RWPE2 (cell line): ENCODE results near the gene MAP7.
A peak's percentile ranks its signal among the peaks of the same experiment; 100 is the strongest.
"Not testable (repeated sequence)": the region's sequence is repeated elsewhere in the genome, so short reads cannot be mapped to it uniquely, and the experiment has no call there.

Source experiments
- ATAC-seq: fragments of 200-7000 bp; cut with Tn5 transposase; 3 replicates; pipeline ENCODE4 v1.9.1; 2021; ENCODE audit warnings: low read depth
- DNase-seq: peaks from one replicate; pipeline ENCODE4 v3.0.0-alpha.2; 2020; ENCODE audit warnings: low spot score
- H3K27ac ChIP-seq: fragments of 450-650 bp; 2 replicates; pipeline ENCODE4 v1.5.1; 2017; ENCODE audit warnings: mild to moderate bottlenecking; ENCODE audit not compliant: poor library complexity, severe bottlenecking
- H3K27me3 ChIP-seq: fragments of 250-450 bp; sonication (Bioruptor Pico); 2 replicates; pipeline ENCODE4 v1.5.1; 2021; ENCODE audit warnings: mild to moderate bottlenecking, moderate library complexity; ENCODE audit not compliant: insufficient read depth, poor library complexity, severe bottlenecking
- H3K36me3 ChIP-seq: fragments of 250-450 bp; sonication (Bioruptor Pico); 2 replicates; pipeline ENCODE4 v1.5.1; 2020; ENCODE audit warnings: low read depth, mild to moderate bottlenecking, moderate library complexity
- H3K4me1 ChIP-seq: fragments of 250-450 bp; sonication (Bioruptor Pico); 2 replicates; pipeline ENCODE4 v1.5.1; 2021; ENCODE audit warnings: mild to moderate bottlenecking, moderate library complexity; ENCODE audit not compliant: insufficient read depth, poor library complexity, severe bottlenecking
- H3K4me3 ChIP-seq: fragments of 250-450 bp; sonication (Bioruptor Pico); 2 replicates; pipeline ENCODE4 v1.5.1; 2021; ENCODE audit warnings: mild to moderate bottlenecking, moderate library complexity; ENCODE audit not compliant: severe bottlenecking
- H3K9me3 ChIP-seq: fragments of 250-450 bp; sonication (Bioruptor Pico); 2 replicates; pipeline ENCODE4 v1.5.1; 2021; ENCODE audit warnings: mild to moderate bottlenecking, moderate library complexity; ENCODE audit not compliant: severe bottlenecking
- CTCF ChIP-seq: fragments of 450-650 bp; IDR thresholded peaks from one replicate; pipeline ENCODE4 v1.5.1; 2017; ENCODE audit warnings: mild to moderate bottlenecking, moderate library complexity; ENCODE audit not compliant: poor library complexity, severe bottlenecking

Gene MAP7

GRCh38 chr6:136401749-136402148, 148.5 kb downstream of the MAP7 start:
- no peak overlapping the region for H3K4me3 ChIP-seq
- DNase-seq: no peak
- no peaks in the 10 kb centered on the region for H3K27me3 ChIP-seq
- H3K4me1 ChIP-seq: peaks cover 26% of the 10 kb centered on the region
- no peak for TF ChIP-seq CTCF
- H3K27ac ChIP-seq: peak overlapping the region; percentile 95
- ATAC-seq: no peak
- H3K9me3 ChIP-seq: no peaks in the 10 kb centered on the region
- H3K36me3 ChIP-seq: no peaks in the 10 kb centered on the region

GRCh38 chr6:136401236-136401635, 149.0 kb downstream of the MAP7 start:
- Histone ChIP-seq H3K4me1 (peaks cover 26% of the 10 kb centered on the region), H3K27ac (peak overlapping the region; percentile 95)
- not testable (repeated sequence) for ATAC-seq, H3K27me3 ChIP-seq, H3K36me3 ChIP-seq, H3K4me3 ChIP-seq, H3K9me3 ChIP-seq, DNase-seq

DNA sequence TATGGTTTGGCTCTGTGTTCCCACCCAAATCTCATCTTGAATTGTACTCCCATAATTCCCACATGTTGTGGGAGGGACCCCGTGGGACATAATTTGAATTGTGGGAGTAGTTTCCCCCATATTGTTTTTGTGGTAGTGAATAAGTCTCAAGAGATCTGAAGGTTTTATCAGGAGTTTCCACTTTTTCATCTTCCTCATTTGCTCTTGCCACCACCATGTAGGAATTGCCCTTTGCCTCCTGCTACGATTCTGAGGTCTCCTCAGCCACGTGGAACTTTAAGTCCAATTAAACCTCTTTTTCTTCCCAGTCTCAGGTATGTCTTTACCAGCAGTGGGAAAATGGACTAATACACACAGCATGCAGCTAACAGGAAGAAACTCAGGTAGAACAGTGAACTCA, 151.8 kb downstream of the MAP7 start:
- Histone ChIP-seq H3K4me3 (no peak overlapping the region), H3K4me1 (peaks cover 15% of the 10 kb centered on the region), H3K27ac (no peak overlapping the region), H3K9me3 (no peaks in the 10 kb centered on the region), H3K27me3 (no peaks in the 10 kb centered on the region), H3K36me3 (no peaks in the 10 kb centered on the region)
- DNase-seq (no peak), ATAC-seq (no peak)
- TF ChIP-seq CTCF: no peak

- Histone ChIP-seq H3K36me3 (no peaks in the 10 kb centered on the region), H3K4me3 (no peak overlapping the region), H3K9me3 (no peaks in the 10 kb centered on the region), H3K27me3 (no peaks in the 10 kb centered on the region), H3K4me1 (peaks cover 1% of the 10 kb centered on the region), H3K27ac (no peak overlapping the region)
- TF ChIP-seq CTCF: no peak
- DNase-seq (no peak), ATAC-seq (no peak)
Observed at GRCh38 chr6:136396908-136397307, 153.3 kb downstream of the MAP7 start.

- not testable (repeated sequence) for H3K4me1 ChIP-seq, ATAC-seq, DNase-seq, H3K9me3 ChIP-seq, H3K27ac ChIP-seq, H3K27me3 ChIP-seq, H3K36me3 ChIP-seq, H3K4me3 ChIP-seq
Observed at GRCh38 chr6:136390959-136391358, 159.3 kb downstream of the MAP7 start.

GRCh38 chr6:136387316-136387715, 162.9 kb downstream of the MAP7 start:
- Histone ChIP-seq H3K4me1 (no peaks in the 10 kb centered on the region), H3K4me3 (no peak overlapping the region), H3K9me3 (no peaks in the 10 kb centered on the region), H3K36me3 (peaks cover 16% of the 10 kb centered on the region; the same call in 1 of the 2 replicates), H3K27me3 (no peaks in the 10 kb centered on the region), H3K27ac (no peak overlapping the region)
- DNase-seq: no peak
- ATAC-seq: 0 out of 3 replicates have a peak, but pooled peaks have one; percentile 40
- TF ChIP-seq CTCF: no peak
